Activated T-helper 2 cell treated with anti-CD3 and anti-CD28 coated beads, Interferon-gamma antibody, Interleukin-2, Interleukin-4, amounts not matched to agents 10 μg/mL and 5 μg/mL and 100 μg/mL, durations not matched to agents 14 hours and 24 hours and 36 hours (primary cell): ENCODE results near the gene MFN2. TPM values are rescaled to one million over a fixed set of nuclear protein-coding genes. Genes with fewer than 3 reads are reported as not detected.
"Not testable (repeated sequence)": the region's sequence is repeated elsewhere in the genome, so short reads cannot be mapped to it uniquely, and the experiment has no call there.

Source experiments
- DNase-seq: peaks from one replicate; pipeline ENCODE4 v3.0.0; 2021; ENCODE audit warnings: low spot score
- H3K27ac Mint-ChIP-seq: one replicate; pipeline ENCODE4 v1.8.0; 2021; ENCODE audit warnings: mixed read lengths
- H3K27me3 Mint-ChIP-seq: one replicate; pipeline ENCODE4 v1.8.0; 2021; ENCODE audit warnings: low read depth, mixed read lengths
- H3K36me3 Mint-ChIP-seq: one replicate; pipeline ENCODE4 v1.8.0; 2021; ENCODE audit warnings: low read depth, mixed read lengths
- H3K4me1 Mint-ChIP-seq: one replicate; pipeline ENCODE4 v1.8.0; 2021; ENCODE audit warnings: low read depth, mixed read lengths
- H3K4me3 Mint-ChIP-seq: one replicate; pipeline ENCODE4 v1.8.0; 2021; ENCODE audit warnings: low read depth, mild to moderate bottlenecking, moderate library complexity, mixed read lengths
- H3K9me3 Mint-ChIP-seq: one replicate; pipeline ENCODE4 v1.8.0; 2021; ENCODE audit warnings: mixed read lengths
- intact Hi-C: fragments of 100-400 bp; cut with micrococcal nuclease; formaldehyde crosslinking; loops from one replicate; pipeline ENCODE4 v1.15.1; 2023
- total RNA-seq: library from RNA; stranded (reverse); gene quantifications from 2 replicates; pipeline ENCODE4 v1.2.3, GENCODE V29; 2022

The MFN2 gene
- total RNA-seq = 67.9 and 69.5 TPM in 2 replicates

DNA sequence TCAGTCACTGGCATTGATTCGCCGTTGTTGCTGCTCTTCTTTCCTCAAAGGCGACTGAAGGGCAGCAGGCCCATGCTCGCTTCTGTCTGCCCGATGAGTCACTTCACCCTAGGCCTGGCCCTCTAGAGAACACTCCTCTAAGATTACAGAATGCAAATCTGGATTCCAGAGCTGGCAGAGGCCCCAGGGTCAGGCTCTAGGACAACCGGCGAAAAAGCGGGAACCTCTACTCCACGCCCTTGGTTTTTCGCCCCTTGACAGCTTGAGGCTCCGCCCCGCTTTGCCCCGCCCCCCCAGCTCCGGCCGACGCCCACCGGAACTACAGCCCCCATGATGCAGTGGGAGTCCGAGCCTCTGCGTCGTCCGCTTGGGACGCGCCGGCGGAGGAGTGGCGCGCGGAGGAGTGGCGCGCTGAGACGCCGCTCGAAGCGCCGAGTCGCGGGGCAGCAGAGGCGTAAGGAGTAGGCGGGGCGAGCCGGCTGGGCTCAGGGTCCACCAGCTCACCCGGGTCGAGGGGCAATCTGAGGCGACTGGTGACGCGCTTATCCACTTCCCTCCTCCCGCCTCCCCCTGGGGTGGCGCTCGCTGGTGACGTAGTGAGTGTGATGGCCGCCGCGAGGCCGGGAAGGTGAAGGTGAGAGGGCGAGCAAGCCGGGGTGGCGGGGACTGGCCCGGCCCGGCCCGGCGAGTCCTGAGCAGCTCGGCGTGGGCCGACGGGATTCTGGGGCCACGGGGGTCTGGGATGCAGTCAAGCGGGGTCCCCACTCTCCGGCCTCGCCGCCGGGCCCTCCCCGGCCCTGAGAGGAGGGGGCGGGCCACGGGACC is at the start of gene MFN2:
MFN2 (plus strand) TSS at position 594 of the 825 bp plus-strand sequence. CDS start 8,725 bp downstream, outside the sequence.
- Mint-ChIP-seq H3K27ac (peak within 1 kb of the TSS; percentile 97), H3K27me3 (no peaks in the 10 kb centered on the region), H3K4me1 (peaks cover 32% of the 10 kb centered on the region), H3K4me3 (peak within 1 kb of the TSS; percentile 96), H3K9me3 (no peaks in the 10 kb centered on the region), H3K36me3 (peaks cover 32% of the 10 kb centered on the region)
- intact Hi-C loops = loop anchor here (2.0 to 5.0 kb wide), 3 partner anchors 39 to 73 kb away; partner anchors contain the start of genes MIIP and PLOD1
- peak; percentile 92 for DNase-seq

GRCh38 chr1:11930571-11931445 is 49.4 kb upstream of the MFN2 start:
- Mint-ChIP-seq H3K36me3 (no peaks in the 10 kb centered on the region), H3K9me3 (no peaks in the 10 kb centered on the region), H3K4me1 (peaks cover 6% of the 10 kb centered on the region), H3K4me3 (no peak overlapping the region), H3K27ac (no peak overlapping the region), H3K27me3 (no peaks in the 10 kb centered on the region)
- no peak for DNase-seq
- intact Hi-C loops = loop anchor here (5.0 to 10.0 kb wide), 2 partner anchors 51 to 656 kb away; partner anchors contain the start of genes MFN2 and UBIAD1

- H3K9me3 Mint-ChIP-seq = no peaks in the 10 kb centered on the region
- intact Hi-C loops = loop anchor here (5.0 to 10.0 kb wide), 2 partner anchors 50 to 657 kb away; partner anchors contain the start of genes MFN2 and UBIAD1
- no peak overlapping the region for H3K4me3 Mint-ChIP-seq
- H3K27me3 Mint-ChIP-seq = no peaks in the 10 kb centered on the region
- H3K36me3 Mint-ChIP-seq = no peaks in the 10 kb centered on the region
- H3K4me1 Mint-ChIP-seq = peaks cover 9% of the 10 kb centered on the region
- H3K27ac Mint-ChIP-seq = no peak overlapping the region
- no peak for DNase-seq
Observed at GRCh38 chr1:11931845-11932244, 48.4 kb upstream of the MFN2 start.

- intact Hi-C loops = loop anchor here (1.0 to 10.0 kb wide), 4 partner anchors 8 to 660 kb away; partner anchors contain the start of genes KIAA2013, MFN2 and UBIAD1
- peak within 1 kb of the TSS; percentile 82 for H3K4me3 Mint-ChIP-seq
- H3K36me3 Mint-ChIP-seq = peaks cover 6% of the 10 kb centered on the region
- H3K27me3 Mint-ChIP-seq = no peaks in the 10 kb centered on the region
- peak within 1 kb of the TSS; percentile 38 for H3K27ac Mint-ChIP-seq
- no peaks in the 10 kb centered on the region for H3K9me3 Mint-ChIP-seq
- H3K4me1 Mint-ChIP-seq = peaks cover 8% of the 10 kb centered on the region
- peak; percentile 76 for DNase-seq
Observed at GRCh38 chr1:11934302-11935056, 45.8 kb upstream of the MFN2 start, which contains the start of gene PLOD1. TSS of gene PLOD1 (plus strand) at chr1:11934717. CDS start at chr1:11934780, 63 bp downstream.

DNA sequence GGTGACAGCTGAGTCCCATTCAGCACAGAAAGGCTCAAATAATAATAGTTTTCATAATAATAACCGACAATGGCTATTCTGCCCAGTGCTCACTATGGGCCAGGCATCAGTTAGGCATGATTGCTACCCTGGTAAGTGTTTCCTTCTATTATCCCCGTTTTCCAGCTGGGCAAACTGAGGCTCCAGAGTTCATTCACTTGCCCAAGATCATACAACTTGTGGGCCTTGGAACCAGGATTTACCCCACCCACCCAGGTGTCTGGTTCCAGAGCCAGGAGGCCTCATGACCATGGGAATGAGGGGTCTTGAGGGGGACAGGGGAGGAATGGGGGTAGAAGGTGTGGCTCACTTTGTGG is 45.2 kb upstream of the MFN2 start:
- intact Hi-C loops = loop anchor here (10.0 kb wide), 1 partner anchor 660 kb away; the partner anchor contains the start of gene UBIAD1
- no peak overlapping the region for H3K27ac Mint-ChIP-seq

DNA sequence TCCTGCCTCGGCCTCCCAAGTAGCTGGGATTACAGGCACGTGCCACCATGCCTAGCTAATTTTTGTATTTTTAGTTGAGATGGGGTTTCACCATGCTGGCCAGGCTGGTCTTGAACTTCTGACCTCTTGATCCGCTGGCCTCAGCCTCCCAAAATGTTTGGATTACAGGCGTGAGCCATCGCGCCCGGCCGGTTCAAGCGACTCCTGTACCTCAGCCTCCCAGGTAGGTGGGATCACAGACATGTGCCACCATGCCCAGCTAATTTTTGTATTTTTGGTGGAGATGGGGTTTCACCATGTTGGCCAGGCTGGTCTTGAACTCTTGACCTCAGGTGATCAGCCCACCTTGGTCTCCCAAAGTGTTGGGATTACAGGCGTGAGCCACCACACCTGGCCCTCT is 44.5 kb upstream of the MFN2 start:
- H3K4me1 Mint-ChIP-seq, DNase-seq, H3K27me3 Mint-ChIP-seq, H3K36me3 Mint-ChIP-seq, H3K27ac Mint-ChIP-seq, H3K9me3 Mint-ChIP-seq: not testable (repeated sequence)
- H3K4me3 Mint-ChIP-seq = peak overlapping the region; percentile 26
- intact Hi-C loops = loop anchor here (10.0 kb wide), 1 partner anchor 661 kb away; the partner anchor contains the start of gene UBIAD1

More for the DNA sequence above, 45.2 kb upstream of the MFN2 start:
- H3K36me3 Mint-ChIP-seq = peaks cover 6% of the 10 kb centered on the region
- peaks cover 5% of the 10 kb centered on the region for H3K4me1 Mint-ChIP-seq
- no peak for DNase-seq
- H3K9me3 Mint-ChIP-seq = no peaks in the 10 kb centered on the region
- no peaks in the 10 kb centered on the region for H3K27me3 Mint-ChIP-seq
- peak overlapping the region; percentile 81 for H3K4me3 Mint-ChIP-seq

DNA sequence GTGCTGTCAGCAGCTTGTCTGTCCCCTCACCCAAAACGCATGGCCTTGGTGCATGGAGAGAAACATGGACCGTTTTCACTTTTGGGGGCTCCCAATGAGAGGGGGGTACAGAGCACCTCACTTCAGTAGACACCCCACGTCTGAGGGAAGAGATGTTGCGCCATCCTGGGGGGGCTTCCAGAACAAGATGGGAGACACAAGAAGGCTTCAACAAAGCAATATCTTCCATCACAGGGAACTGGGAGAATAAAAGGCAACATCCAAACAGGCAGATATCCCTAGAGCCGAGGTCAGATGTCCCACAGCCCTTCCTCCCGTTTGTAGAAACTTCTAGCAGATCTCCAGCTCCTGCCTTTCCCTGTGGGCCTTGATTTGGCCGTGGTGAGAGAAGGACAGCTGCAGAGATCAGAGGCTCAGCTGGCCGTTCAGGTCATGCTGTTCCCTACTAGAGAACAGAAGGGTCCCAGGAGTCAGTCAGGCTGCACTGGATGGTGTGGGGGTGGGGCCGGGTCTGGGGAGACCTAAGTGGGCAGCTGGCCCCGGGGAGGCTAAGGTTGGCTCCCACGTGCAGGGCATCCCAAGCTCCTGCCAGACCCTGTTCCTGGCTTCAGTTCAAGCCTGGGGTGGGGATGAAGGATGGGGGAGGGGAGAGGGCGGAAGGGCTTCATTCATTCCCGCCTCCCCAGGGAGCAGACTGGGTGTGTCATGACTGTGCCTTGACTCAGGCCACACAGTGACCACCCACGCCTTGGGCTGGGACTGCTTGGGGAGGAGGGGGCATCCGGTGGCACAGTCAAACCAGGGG is 41.3 kb upstream of the MFN2 start:
- Mint-ChIP-seq H3K4me3 (no peak overlapping the region), H3K4me1 (peaks cover 4% of the 10 kb centered on the region), H3K27me3 (no peaks in the 10 kb centered on the region), H3K27ac (no peak overlapping the region), H3K9me3 (no peaks in the 10 kb centered on the region), H3K36me3 (peaks cover 6% of the 10 kb centered on the region)
- DNase-seq = no peak
- intact Hi-C loops = loop anchor here (10.0 kb wide), 1 partner anchor 664 kb away; the partner anchor contains the start of gene UBIAD1

DNA sequence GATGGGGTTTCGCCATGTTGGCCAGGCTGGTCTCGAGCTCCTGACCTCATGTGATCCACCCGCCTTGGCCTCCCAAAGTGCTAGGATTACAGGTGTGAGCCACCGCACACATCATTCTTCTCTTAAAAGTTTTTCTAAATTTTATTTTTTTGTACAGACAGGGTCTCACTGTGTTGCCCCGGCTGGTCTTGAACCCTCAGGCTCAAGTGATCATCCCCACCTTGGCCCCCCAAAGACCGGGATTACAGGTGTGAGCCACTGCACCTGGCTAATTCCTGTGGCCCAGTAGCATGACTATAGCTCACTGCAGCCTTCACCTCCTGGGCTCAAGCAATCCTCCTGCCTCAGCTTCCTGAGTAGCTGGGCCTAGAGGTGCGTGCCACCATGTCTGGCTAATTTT is 40.5 kb upstream of the MFN2 start:
- H3K27me3 Mint-ChIP-seq, H3K4me1 Mint-ChIP-seq, H3K9me3 Mint-ChIP-seq, H3K4me3 Mint-ChIP-seq, DNase-seq, H3K36me3 Mint-ChIP-seq, H3K27ac Mint-ChIP-seq: not testable (repeated sequence)
- intact Hi-C loops = loop anchor here (10.0 kb wide), 1 partner anchor 665 kb away; the partner anchor contains the start of gene UBIAD1

DNA sequence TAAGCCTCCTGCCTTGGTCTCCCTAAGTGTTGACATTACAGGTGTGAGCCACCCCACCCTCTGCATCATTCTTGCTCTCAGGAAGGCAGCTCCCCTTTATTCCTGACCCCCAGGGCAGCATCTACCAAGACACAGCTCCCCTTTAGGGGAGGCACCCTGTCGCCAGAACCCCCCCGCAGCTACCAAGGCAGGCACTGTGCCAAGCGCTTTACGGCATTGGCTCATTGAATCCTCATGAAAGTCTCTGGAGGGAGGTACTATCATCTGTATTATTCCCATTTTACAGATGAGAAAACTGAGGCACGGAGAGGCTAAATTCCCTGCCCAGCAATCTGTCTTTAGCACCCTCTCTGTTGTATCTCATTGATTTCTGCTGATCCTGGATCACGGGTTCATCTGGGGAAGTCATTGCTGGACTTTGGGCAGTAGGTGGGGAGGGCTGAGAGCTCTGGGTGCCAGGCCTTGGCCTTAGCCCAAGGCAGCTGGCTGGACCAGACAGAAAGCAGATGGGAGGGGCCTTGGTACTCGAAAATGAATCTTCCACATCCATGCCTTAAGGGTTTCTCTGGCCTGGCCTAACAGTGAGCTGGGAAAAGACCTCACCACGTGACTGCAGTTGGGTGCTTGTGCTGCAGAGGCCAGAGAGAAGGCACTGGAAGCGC is 39.9 kb upstream of the MFN2 start:
- no peak overlapping the region for H3K4me3 Mint-ChIP-seq
- no peaks in the 10 kb centered on the region for H3K9me3 Mint-ChIP-seq
- H3K27ac Mint-ChIP-seq = no peak overlapping the region
- intact Hi-C loops = no loop called here
- peaks cover 6% of the 10 kb centered on the region for H3K36me3 Mint-ChIP-seq
- H3K27me3 Mint-ChIP-seq = no peaks in the 10 kb centered on the region
- peaks cover 4% of the 10 kb centered on the region for H3K4me1 Mint-ChIP-seq
- DNase-seq = no peak

GRCh38 chr1:11942280-11942679 is 38.0 kb upstream of the MFN2 start:
- H3K27me3 Mint-ChIP-seq = no peaks in the 10 kb centered on the region
- H3K4me3 Mint-ChIP-seq = no peak overlapping the region
- no peak for DNase-seq
- peaks cover 3% of the 10 kb centered on the region for H3K9me3 Mint-ChIP-seq
- peaks cover 11% of the 10 kb centered on the region for H3K36me3 Mint-ChIP-seq
- intact Hi-C loops = no loop called here
- H3K27ac Mint-ChIP-seq = no peak overlapping the region
- H3K4me1 Mint-ChIP-seq = no peaks in the 10 kb centered on the region

DNA sequence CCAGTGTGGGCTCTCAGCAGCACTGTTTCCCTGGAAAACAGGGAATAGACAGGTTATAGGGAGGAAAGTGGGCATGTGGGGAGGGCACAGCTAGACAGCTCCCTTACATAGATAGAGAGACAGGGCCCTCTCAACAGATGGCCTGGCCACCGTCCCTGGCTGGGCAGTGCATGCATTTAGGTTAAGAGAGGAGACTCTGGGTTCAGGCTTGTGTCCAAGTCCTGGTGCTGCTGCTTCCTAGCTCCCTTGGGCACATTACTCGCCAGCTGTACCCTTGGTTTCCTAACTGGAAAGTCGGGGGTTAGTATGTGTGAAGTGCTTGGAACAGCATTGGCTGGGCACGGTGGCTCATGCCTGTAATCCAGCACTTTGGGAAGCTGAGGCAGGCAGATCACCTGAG is 36.6 kb upstream of the MFN2 start:
- intact Hi-C loops = no loop called here
- Mint-ChIP-seq H3K36me3 (peaks cover 22% of the 10 kb centered on the region), H3K4me3 (no peak overlapping the region), H3K4me1 (no peaks in the 10 kb centered on the region), H3K27ac (no peak overlapping the region), H3K9me3 (peaks cover 3% of the 10 kb centered on the region), H3K27me3 (no peaks in the 10 kb centered on the region)
- DNase-seq = no peak
